Epithelial cell of proximal tubule (primary cell): ENCODE results near the gene ZNF606. TPM values are rescaled to one million over a fixed set of nuclear protein-coding genes. Genes with fewer than 3 reads are reported as not detected.

Experiments used
- DNase-seq: peaks from one replicate; pipeline ENCODE4 v3.0.0-alpha.2; 2011; ENCODE audit warnings: low read depth
- H3K4me3 ChIP-seq: 2 replicates; pipeline ENCODE4 v1.5.1; 2011; ENCODE audit warnings: low read depth, mild to moderate bottlenecking, low read length
- CTCF ChIP-seq: conservative IDR thresholded peaks from 2 replicates; pipeline ENCODE4 v1.5.1; 2012; ENCODE audit warnings: low read depth, mild to moderate bottlenecking, low read length
- total RNA-seq: library from RNA; depleted of rRNA; stranded (reverse); fragments of >200 nt; gene quantifications from 2 replicates; pipeline ENCODE4 v1.2.3, GENCODE V29; 2015

The ZNF606 gene
- total RNA-seq, 1 donor from 2014 or later = 23.6 TPM

DNA sequence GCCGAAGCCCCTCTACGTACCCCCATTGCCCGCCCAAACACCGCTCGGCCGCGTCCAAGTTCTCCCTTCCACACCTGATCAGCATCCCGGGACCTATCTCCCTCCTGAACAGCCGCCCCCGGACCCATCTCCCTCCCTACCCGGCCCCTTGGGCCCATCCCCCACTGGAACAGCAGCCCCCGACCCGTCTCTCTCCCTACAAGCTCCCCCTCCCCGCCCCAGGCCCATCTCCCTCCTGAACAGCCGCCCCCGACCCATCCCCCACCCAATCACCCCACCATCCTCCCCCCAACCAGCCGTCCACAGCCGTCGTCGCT, 31.8 kb upstream of the ZNF606 start:
- DNase-seq = no peak
- H3K4me3 ChIP-seq = no peak overlapping the region
- TF ChIP-seq CTCF = no peak

- no peak for TF ChIP-seq CTCF
- DNase-seq = no peak
- no peak within 1 kb of the TSS for H3K4me3 ChIP-seq
Observed at GRCh38 chr19:58033741-58034476, 31.3 kb upstream of the ZNF606 start, which contains the start of gene ZSCAN1. Gene ZSCAN1, plus strand, starts transcription at chr19:58034025. Its CDS starts 3,812 bp downstream, at chr19:58037837.

- no peak for TF ChIP-seq CTCF
- no peak for DNase-seq
Observed at GRCh38 chr19:58024661-58025060, 22.0 kb upstream of the ZNF606 start.

GRCh38 chr19:58022283-58022660, 19.7 kb upstream of the ZNF606 start:
- no peak overlapping the region for H3K4me3 ChIP-seq
- TF ChIP-seq CTCF = no peak
- DNase-seq = no peak

More at GRCh38 chr19:58024661-58025060, 22.0 kb upstream of the ZNF606 start:
- no peak overlapping the region for H3K4me3 ChIP-seq

- no peak overlapping the region for H3K4me3 ChIP-seq
- TF ChIP-seq CTCF = peak; percentile 41
- DNase-seq = no peak
Observed at GRCh38 chr19:58021541-58022282, 19.1 kb upstream of the ZNF606 start.

DNA sequence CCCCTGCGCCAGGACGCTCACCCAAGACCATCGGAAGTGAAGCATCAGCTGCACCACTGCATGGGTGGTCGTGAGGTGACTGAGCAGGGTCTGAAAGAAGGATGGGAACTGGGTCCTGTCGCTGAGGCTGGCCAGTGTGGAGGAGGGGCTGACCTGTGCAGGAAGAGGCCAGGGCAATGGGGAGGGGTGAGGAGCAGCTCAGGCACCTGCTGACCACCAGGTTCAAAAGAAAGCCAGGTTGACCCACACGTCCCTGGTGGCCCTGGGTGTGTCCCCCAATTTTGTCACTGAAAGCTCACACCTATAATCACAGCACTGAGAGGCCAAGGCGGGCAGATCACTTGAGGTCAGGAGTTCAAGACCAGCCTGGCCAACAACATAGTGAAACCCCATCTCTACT, 17.5 kb upstream of the ZNF606 start:
- no peak for TF ChIP-seq CTCF
- H3K4me3 ChIP-seq = no peak overlapping the region
- no peak for DNase-seq

- TF ChIP-seq CTCF = no peak
- H3K4me3 ChIP-seq = no peak overlapping the region
- no peak for DNase-seq
Observed at GRCh38 chr19:58014141-58014540, 11.5 kb upstream of the ZNF606 start.
